ENCODE results near the gene VSX1. TPM values are rescaled to one million over a fixed set of nuclear protein-coding genes. Genes with fewer than 3 reads are reported as not detected.

VSX1 gene
- total RNA-seq, 1 donor from 2014 or later: not detected

- no peak for DNase-seq (ENCODE audit: extremely low read depth, low read depth, low spot score)
Measured at GRCh38 chr20:25067102-25067987, 14.6 kb downstream of the VSX1 start.

GRCh38 chr20:25066386-25066785 is 15.6 kb downstream of the VSX1 start:
- DNase-seq (ENCODE audit: extremely low read depth, low read depth, low spot score): no peak

- peak; percentile 18 for DNase-seq (ENCODE audit: extremely low read depth, low read depth, low spot score)
Measured at GRCh38 chr20:25065625-25066338, 16.2 kb downstream of the VSX1 start.

- DNase-seq (ENCODE audit: extremely low read depth, low read depth, low spot score): no peak
Measured at GRCh38 chr20:25065072-25065624, 16.8 kb downstream of the VSX1 start.

- no peak for DNase-seq (ENCODE audit: extremely low read depth, low read depth, low spot score)
Measured at GRCh38 chr20:25064561-25065071, 17.3 kb downstream of the VSX1 start.

- DNase-seq (ENCODE audit: extremely low read depth, low read depth, low spot score): no peak
Measured at GRCh38 chr20:25063981-25064380, 18.0 kb downstream of the VSX1 start.

- no peak for DNase-seq (ENCODE audit: extremely low read depth, low read depth, low spot score)
Measured at GRCh38 chr20:25063546-25063945, 18.4 kb downstream of the VSX1 start.

- DNase-seq (ENCODE audit: extremely low read depth, low read depth, low spot score): no peak
Measured at GRCh38 chr20:25062841-25063240, 19.1 kb downstream of the VSX1 start.

GRCh38 chr20:25061821-25062530 is 20.0 kb downstream of the VSX1 start:
- no peak for DNase-seq (ENCODE audit: extremely low read depth, low read depth, low spot score)

- DNase-seq (ENCODE audit: extremely low read depth, low read depth, low spot score): no peak
Measured at GRCh38 chr20:25061103-25061799, 20.7 kb downstream of the VSX1 start.

- DNase-seq (ENCODE audit: extremely low read depth, low read depth, low spot score): no peak
Measured at GRCh38 chr20:25059866-25060465, 22.0 kb downstream of the VSX1 start.

GRCh38 chr20:25058847-25059810 is 22.8 kb downstream of the VSX1 start:
- no peak for DNase-seq (ENCODE audit: extremely low read depth, low read depth, low spot score)

- DNase-seq (ENCODE audit: extremely low read depth, low read depth, low spot score): no peak
Measured at GRCh38 chr20:25058051-25058846, 23.7 kb downstream of the VSX1 start, which contains the start of gene ACSS1. ACSS1 (minus strand) TSS chr20:25058139; CDS start chr20:25058102, 37 bp downstream.

GRCh38 chr20:25057234-25058050 is 24.5 kb downstream of the VSX1 start:
- DNase-seq (ENCODE audit: extremely low read depth, low read depth, low spot score): no peak

GRCh38 chr20:25056690-25057233 is 25.2 kb downstream of the VSX1 start:
- DNase-seq (ENCODE audit: extremely low read depth, low read depth, low spot score): no peak

GRCh38 chr20:25055711-25056495 is 26.0 kb downstream of the VSX1 start:
- DNase-seq (ENCODE audit: extremely low read depth, low read depth, low spot score): no peak
